GM18873 (cell line): ENCODE data around the gene TMEM87A.
"Not testable (repeated sequence)": the region's sequence is repeated elsewhere in the genome, so short reads cannot be mapped to it uniquely, and the experiment has no call there.

Experiments used
- ATAC-seq: cut with Tn5 transposase; IDR thresholded peaks from one replicate; pipeline ENCODE4 v1.9.1; 2021; ENCODE audit warnings: mild to moderate bottlenecking, moderate library complexity, moderate number of reproducible peaks; ENCODE audit not compliant: unreplicated experiment, low FRiP score

The TMEM87A gene

DNA sequence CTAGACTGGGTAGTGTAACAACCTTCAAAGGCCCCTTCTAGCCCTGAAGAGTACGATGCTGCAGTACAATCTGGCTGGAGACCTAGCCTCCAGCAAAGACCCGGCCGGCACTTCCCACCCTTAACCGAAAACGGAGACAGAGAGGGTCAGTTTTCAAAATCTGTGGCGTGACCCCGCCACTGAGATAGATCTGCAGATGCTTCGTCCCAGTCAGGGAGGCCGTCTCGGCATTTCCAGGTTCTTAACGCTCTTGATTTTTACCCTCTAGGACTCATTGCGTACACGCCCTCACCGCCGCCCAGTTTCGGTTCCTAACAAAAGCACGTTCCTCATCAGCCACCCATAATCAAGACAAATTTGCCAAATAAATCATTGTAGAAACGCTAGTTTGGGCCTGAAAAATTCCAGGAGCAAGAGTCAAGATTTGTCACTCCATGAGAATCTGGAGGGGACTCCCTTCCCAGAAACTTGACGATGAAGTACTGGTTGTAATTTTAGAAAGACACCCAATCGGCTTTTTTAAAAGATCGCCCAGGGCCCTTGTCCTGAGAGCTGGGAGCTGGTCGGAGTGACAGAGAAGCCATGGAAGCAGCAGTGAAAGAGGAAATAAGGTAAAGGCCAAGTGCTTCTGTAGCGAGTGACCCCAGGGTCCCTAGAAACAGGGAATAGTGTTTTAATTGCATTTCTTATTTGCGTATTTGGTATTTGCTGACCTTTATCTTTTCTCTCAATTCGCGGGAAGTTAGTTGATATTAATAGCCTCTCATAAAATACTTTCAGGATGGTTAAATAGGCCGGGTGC, 868 bp upstream of the TMEM87A start:
- ATAC-seq, result no peak

DNA sequence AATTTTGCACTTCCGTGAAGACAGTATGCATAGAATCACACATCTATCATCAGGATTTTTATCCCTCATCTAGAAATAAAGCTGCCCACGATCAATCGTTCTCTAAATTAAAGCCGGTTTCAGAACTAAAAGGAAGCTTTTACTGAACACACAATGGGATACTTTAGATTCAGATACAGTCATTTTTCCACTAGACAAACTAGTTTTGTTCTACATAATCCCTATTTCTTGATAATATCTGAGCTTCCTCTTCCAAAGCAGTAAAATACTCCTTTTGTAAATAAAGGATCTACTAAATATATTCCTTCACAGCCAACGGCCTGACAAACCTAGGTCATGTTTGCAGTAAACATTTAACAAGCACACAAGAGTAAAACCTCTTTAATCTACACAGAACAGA, 2.2 kb downstream of the TMEM87A start:
- ATAC-seq, result no peak

DNA sequence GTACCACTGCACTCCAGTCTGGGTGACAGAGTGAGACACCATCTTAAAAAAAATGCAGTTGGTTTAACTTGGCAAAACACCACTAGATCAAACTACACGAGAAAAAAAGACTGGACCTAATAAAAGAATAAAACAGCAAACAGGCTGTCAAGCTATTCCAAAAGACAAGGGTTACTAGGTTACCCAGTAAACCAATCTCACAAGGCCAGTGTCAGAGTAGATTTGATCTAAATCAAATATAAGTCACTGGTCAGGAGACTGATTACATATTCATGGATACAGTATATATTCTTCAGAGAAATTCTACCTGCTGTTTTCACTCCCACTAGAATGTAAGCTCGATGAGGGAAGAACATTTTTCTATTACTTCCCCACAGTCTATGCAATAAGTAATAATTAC, 2.7 kb downstream of the TMEM87A start:
- ATAC-seq, result no peak

DNA sequence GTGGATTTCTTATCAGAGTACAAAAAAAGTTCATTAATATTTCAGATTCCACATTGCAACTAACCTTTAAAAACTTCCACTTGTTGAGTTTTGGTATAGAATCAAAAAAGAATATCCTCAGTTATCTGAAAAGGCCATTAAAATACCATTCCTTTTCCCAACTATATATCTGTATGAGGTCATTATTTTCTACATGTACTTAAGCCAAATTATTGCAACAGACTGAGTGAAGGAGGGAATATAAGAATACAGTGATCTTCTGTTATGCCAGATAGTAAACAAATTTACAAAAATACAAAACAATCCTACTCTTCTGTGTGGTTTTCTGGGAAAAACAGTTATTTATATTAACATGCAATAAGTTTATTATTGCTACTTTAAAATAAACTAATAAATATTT, 5.9 kb downstream of the TMEM87A start:
- ATAC-seq, result no peak

DNA sequence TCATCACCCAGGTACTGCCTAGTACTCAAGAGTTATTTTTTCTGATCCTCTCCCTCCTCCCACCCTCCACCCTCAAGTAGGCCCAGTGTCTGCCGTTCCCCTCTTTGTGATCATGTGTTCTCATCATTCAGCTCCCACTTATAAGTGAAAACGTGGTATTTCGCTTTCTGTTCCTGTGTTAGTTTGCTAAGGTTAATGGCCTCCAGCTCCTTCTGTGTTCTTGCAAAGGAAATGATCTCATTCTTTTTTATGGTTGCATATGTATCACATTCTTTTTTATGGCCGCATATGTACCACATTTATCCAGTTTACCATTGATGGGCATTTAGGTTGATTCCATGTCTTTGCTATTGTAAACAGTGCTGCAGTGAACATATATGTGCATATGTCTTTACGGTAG, 8.4 kb downstream of the TMEM87A start:
- ATAC-seq, result no peak

DNA sequence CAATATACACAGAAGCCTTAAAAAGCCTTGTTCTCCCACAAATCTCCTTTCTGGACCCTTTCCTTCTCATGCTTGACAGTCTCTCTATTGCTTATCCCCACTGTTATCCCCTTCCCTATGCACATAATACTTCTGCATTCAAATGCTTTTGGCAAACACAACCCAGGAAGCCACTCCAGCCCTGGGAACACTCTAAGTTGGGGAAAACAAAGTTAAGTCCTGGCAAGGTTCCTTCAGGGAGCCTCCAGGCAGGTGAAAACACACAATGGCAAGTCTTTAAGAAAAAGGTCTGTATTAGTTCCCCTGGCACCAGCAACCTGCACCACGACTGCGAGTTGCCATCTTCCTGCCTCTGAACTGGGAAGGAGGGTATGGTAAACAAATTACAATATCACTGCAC, 19.9 kb downstream of the TMEM87A start:
- no peak for ATAC-seq

DNA sequence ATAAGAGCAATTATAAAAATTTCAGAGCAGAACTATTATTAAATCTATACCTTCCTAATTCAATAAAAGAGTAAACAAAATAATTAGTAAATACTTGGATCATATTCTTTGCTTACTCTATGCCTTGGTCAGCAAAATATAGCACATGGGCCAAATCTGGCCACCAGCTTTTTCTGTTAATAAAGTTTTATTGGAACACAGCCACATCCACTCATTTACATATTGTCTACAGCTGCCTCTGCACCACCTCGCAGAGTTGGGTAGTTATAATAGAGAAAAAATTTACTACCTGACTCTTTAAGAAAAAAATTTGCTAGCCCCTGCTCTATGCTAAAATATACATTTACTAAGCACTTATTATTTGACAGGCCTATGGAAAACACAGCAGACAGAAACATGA, 32.4 kb downstream of the TMEM87A start:
- no peak for ATAC-seq

DNA sequence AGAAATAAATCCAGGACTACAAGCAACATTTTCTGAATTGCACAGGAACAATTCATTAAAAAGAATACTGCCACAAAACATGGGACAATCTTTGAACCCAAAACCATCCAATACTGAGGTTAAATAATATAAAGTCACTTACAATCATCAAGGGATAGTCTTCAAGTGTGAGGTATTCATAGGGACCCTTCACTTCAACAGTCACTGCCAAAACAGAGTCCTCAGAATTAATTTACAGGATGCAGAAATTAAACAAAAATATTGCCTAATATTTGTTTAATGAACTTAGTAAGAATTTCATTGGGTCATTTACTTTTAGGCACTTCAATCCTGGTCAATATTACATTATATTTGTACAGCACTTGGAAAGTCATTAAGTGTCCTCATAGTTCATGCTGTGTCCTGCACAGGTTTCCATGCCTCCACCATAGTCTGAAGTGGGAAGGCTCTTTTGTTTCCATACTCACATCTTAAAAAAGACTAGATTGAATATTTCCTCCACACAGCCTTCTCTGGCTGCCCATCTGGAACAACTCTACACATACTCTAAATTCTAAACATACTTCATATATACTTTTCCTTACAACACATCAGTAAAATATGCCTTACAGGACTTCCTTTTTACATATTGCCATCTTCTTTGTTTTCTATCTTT, 33.6 kb downstream of the TMEM87A start:
- ATAC-seq, result no peak

DNA sequence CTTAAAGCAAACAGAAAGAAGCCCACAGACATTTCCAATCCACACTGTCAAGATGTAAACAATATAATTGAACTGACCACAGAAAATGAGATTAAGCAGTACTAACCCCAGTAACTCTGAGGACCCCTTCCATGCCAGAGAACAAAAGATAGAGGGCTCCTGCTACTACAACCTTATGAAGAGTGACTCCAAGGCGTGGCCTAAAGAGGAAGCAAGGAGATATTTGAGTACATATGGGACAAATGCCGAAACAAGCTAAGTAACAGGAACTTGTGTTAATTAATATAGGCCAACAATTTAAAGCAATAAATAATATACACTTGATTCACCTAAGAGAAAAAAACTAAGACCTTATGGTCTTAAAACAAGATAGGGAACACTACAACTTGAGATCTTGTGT, 40.1 kb downstream of the TMEM87A start:
- ATAC-seq, result no peak

DNA sequence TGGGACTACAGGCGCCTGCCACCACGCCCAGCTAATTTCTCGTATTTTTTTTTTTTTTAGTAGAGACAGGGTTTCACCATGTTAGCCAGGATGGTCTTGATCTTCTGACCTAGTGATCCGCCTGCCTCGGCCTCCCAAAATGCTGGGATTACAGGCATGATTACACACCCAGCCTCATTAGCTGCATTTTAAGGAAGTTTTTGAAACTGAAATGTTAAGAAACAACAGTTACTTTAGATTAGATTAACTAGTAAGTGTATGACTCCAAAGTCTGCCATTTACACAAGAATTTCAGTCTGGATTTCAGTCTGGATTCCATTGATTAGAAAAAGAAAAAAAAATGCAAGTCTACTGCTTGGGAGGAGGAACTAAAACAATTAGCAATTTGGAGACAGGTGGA, 40.6 kb downstream of the TMEM87A start:
- ATAC-seq, result no peak

DNA sequence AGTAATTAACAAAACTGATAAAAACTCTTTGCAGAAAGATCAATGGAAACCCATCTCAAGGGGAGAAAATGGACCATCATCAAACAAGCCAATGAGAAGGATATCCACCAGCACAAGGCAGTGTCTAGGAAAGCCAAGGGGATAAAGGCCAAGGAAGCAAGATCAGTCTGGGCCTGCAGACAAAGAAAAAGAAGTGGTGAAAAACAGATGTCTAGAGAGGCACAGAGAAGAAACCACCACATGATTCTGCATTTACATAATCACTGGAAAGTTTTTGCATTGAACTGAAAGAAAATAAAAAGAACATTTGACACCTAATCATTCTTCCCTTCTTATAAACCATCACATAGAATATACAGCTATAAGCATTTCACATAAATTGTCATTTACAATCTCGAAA, 42.1 kb downstream of the TMEM87A start:
- no peak for ATAC-seq

DNA sequence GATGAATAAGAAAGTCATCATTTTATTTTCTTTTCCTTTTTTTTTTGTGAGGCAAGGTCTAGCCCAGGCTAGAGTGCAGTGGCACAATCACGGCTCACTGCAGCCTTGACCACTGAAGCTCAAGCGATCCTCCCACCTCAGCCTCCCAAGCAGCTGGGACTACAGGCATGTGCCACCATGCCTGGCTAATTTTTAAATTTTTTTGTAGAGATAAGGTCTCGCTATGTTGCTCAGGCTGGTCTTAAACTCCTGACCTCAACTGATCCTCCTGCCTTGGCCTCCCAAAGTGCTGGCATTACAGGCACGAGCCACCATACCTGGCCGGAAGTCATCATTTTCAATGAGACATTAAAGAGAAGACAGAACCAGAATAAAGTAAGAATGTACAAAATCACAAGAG, 44.3 kb downstream of the TMEM87A start:
- not testable (repeated sequence) for ATAC-seq

DNA sequence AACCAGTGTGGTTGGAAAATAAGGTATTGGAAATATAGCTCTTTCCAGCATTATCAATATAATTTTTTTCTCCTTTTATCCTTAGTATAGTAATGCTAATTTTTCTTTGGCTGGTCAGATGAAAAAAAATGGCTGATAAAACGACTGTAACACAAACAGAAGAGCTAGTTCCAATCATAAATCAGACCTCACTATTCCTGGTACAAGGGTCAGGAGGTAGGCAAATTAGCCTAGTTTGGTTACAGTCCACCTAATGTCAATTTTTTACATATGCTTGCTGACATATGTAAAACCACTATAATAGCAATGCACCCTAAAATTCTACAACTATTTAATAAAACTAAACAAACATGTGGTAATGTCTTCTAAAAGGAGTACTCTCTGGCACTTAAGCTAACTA, 45.2 kb downstream of the TMEM87A start:
- no peak for ATAC-seq

DNA sequence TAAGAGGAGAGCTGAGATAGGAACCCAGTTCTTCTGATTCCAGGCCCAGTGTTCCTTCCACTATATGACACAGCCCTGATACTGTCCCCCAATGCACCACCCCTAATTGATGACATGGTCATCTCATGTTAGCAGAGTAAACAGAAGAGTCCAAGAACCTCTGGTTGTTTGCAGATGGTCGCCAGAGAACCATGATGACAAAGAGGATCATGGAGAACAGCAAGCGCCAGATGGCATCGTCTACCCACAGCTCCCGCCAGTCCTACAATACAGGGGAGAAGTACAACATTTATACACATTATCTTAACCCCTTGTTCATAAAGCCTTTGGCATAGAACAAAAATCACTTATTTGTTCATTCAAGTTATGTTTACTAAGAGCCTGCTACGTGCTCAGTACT, 46.6 kb downstream of the TMEM87A start:
- ATAC-seq, result no peak

DNA sequence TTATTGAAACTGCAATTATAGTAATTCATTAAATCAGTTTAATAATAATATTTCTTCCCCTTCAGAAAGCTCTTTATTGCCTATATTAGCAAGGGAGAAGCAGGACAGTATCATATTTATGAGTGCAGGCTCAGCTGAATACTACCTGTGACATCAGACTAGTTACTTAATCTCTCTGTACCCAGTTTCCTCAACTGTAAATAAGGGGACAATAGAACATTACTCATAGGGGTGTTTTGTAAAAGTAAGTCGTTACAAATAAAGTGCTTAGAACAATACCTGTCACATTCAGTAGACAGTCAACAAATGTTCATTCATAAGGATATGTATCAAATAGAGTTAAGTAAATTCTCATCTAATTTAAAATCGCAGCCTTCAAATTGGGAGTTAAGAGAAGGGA, 53.0 kb downstream of the TMEM87A start:
- ATAC-seq, result no peak

DNA sequence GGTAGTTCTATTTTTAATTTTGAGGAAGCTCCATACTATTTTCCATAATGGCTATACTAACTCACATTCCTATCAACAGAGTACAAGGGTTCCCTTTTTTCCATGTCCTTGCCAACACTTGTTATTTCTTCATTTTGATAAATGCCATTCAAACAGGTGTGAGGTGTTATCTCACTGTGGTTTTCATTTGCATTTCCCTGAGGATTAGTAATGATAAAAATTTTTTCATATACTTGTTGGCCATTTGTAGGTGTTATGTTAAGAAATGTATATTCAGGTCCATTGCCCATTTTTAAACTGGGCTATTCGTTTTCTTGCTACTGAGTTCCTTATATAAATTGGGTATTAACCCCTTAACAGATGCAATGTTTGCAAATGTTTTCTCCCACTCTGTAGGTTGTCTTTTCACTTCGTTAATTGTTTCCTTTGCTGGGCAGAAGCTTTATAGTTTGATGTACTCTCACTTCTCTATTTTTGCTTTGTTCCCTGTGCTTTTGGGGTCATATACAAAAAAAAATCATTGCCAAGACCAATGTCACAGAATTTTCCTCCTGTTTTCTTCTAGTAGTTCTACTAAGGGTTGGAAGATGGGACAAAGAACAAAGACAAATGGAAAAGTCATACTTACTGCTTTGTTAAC, 54.2 kb downstream of the TMEM87A start:
- ATAC-seq, result no peak

DNA sequence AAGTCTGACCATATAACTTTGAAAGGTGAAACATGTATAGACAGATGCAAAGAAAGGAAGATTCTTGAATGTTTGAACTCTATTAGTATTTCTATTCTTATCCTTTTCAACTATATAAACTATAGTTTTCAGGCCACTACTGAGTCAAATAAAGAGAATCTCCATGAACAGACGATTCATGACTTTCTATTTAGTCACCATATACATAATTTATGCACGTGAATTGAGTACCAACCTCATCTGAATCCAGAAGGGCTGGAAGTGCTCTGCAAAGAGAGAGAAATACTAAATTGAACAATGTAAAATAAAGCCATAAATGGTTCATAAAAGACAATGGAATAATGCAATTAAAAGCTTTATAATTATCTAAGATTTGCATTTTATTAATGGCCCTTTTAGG, 55.7 kb downstream of the TMEM87A start:
- ATAC-seq, result no peak

DNA sequence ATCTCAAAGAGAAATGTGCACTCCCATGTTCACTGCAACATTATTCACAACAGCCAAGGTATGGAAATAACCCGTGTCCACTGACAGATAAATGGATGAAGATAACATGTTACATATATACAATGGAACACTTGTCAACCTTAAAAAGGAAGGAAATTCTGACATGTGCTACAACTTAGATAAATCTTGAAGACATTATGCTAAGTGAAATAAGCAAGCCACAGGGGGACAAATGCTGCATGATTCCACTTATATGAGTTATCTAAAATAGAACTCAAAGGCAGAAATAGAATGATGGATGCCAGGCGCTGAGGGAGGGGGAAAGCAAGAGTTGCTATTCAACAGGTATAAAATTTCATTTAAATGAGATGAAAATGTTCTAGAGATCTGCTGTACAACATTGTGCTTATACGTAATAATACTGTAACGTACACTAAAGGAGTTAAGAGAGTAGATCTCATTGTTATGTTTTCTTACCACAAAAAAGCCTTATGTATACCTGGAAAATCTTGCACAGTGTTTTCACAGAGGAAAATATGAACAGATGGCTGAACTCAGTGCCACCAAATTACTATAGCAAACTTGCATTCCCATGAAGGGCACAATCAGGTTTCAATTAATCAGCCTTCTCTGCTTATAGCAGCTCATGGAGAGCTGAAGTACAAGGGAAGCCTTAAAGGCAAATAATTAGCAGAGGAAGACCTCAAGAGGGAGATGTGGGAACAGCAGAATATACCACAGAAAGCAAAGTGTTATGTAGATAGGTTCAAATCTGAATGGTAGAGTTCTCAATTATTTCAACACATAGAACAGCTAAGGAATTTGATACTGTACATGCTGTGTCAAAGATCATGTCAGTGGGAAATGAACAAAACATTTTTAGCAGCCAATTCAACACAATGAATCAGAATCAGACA, 57.1 kb downstream of the TMEM87A start:
- ATAC-seq, result no peak

DNA sequence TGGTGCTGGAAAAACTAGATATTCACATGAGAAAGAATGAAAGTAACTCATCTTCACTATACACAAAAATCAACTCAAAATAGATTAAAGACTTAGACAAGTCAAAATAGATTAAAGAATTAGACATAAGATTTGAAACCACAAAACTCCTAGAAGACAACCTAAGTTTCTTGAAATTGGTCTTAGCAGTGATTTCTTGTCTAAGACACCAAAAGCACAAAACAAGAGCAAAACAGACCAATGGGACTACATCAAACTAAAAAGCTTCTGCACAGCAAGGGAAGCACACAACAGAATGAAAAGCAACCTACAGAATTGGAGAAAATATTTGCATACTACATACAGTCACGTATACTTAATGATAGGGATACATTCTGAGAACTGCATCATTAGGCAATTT, 58.6 kb downstream of the TMEM87A start:
- ATAC-seq, result no peak

DNA sequence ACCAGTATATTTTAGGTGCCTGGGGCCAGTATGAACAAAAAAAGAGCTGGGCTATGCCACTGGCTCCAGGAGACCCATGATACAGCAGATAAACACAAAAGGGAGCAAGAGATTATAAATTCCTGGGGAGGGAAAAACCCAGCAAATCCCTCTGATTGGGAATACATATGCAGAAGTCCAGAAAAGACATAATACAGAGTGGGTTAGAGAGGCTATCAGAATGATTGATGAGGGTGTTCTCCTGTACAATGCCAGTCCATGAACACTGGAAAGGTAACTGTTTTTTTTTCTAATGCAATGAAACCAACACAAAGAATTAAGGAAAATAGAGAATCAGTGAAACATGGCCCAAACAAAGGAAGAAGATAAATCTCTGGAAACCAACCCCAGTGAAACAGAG, 59.7 kb downstream of the TMEM87A start:
- ATAC-seq, result no peak

DNA sequence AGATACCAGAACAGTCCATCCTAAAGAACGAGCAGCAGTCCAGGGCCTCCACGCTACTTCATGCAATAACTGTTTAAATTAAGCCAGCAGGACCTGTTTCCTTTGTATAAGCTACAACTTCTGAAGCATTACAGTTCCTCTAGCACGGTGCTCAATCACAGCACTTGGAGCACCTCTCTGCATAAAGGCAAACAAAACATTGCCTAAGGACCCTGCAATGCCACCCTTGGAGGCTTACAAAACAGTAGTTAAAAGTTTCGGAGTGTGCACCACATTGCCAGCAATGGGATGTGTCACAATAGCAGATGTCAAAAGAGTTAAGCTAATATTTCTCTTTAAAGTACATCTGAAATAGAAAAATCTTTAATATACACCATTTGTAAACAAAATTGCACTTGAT, 62.5 kb downstream of the TMEM87A start:
- ATAC-seq, result no peak
